AG04449 (cell line): ENCODE results near the gene ANKRD11.

ENCODE experiments used
- CTCF ChIA-PET: fragments of 350-600 bp; formaldehyde crosslinking; extraction: SDS; loops from one replicate; lab custom pipeline; 2021; ENCODE audit warnings: antibody characterized with exemption; lab: Yijun Ruan, JAX
- POLR2A ChIA-PET: fragments of 400-600, 350-600 bp; formaldehyde crosslinking; extraction: SDS; loops from one replicate; lab custom pipeline; 2020; ENCODE audit warnings: antibody characterized with exemption, inconsistent platforms; lab: Yijun Ruan, JAX
- DNase-seq: peaks from one replicate; pipeline ENCODE4 v3.0.0-alpha.2; 2010; ENCODE audit warnings: low read depth, low spot score
- H3K4me3 ChIP-seq: 2 replicates; pipeline ENCODE4 v1.5.1; 2011; ENCODE audit warnings: low read depth, mild to moderate bottlenecking, control low read depth, low read length
- CTCF ChIP-seq: IDR thresholded peaks from one replicate; pipeline ENCODE4 v1.5.1; 2011; ENCODE audit warnings: mild to moderate bottlenecking, moderate library complexity, low read length, control low read depth, inconsistent platforms; ENCODE audit not compliant: insufficient read depth; ENCODE audit errors: missing control alignments

Gene ANKRD11

GRCh38 chr16:89285381-89285780 lies 205.0 kb downstream of the ANKRD11 start:
- ChIA-PET POLR2A (no interaction called here), CTCF (no interaction called here)
- no peak overlapping the region for H3K4me3 ChIP-seq
- TF ChIP-seq CTCF: no peak
- DNase-seq: no peak

- POLR2A ChIA-PET: no interaction called here
- DNase-seq: no peak
- CTCF ChIA-PET: interaction anchor here (1.2 kb wide), 1 partner anchor 11 kb away, joined by 3 read pairs; no protein-coding TSS in a partner anchor
- H3K4me3 ChIP-seq: no peak overlapping the region
- no peak for TF ChIP-seq CTCF
These were observed 206.9 kb downstream of the ANKRD11 start for GRCh38 chr16:89283449-89283848.

GRCh38 chr16:89282523-89282922 lies 207.8 kb downstream of the ANKRD11 start:
- TF ChIP-seq CTCF: no peak
- POLR2A ChIA-PET: no interaction called here
- no peak for DNase-seq
- CTCF ChIA-PET: no interaction called here
- no peak overlapping the region for H3K4me3 ChIP-seq

- ChIA-PET POLR2A (no interaction called here), CTCF (interaction anchor here (0.7 to 2.1 kb wide), 3 partner anchors 11 to 276 kb away, joined by 3 to 6 read pairs (median 5); no protein-coding TSS in a partner anchor)
- no peak for TF ChIP-seq CTCF
- no peak for DNase-seq
- no peak overlapping the region for H3K4me3 ChIP-seq
These were observed 208.5 kb downstream of the ANKRD11 start for GRCh38 chr16:89281829-89282228.

- CTCF ChIA-PET: interaction anchor here (0.7 to 2.1 kb wide), 4 partner anchors 8 to 276 kb away, joined by 3 to 6 read pairs (median 4); no protein-coding TSS in a partner anchor
- no peak for TF ChIP-seq CTCF
- no peak overlapping the region for H3K4me3 ChIP-seq
- DNase-seq: no peak
- POLR2A ChIA-PET: no interaction called here
These were observed 209.2 kb downstream of the ANKRD11 start for GRCh38 chr16:89281189-89281577.

GRCh38 chr16:89280546-89281188 lies 209.7 kb downstream of the ANKRD11 start:
- no peak overlapping the region for H3K4me3 ChIP-seq
- no peak for DNase-seq
- ChIA-PET POLR2A (no interaction called here), CTCF (interaction anchor here (1.1 to 2.1 kb wide), 4 partner anchors 8 to 17 kb away, joined by 3 to 6 read pairs (median 4); no protein-coding TSS in a partner anchor)
- no peak for TF ChIP-seq CTCF
